Lower leg skin (tissue), 3 donors: ENCODE measurements around the gene SMCO4.

ENCODE experiments used
- POLR2A ChIP-seq, 2 donors: fragments of 450-650 bp; IDR thresholded peaks; one replicate each; pipeline ENCODE4 v1.6.1; 2016 to 2017; ENCODE audit warnings: antibody characterized with exemption in 2 of 2, mild to moderate bottlenecking in 1 of 2, moderate library complexity in 1 of 2
- TF ChIP-seq, protein P1 (sequence below), 3 donors: fragments of 450-650 bp; IDR thresholded peaks; one replicate each; pipeline ENCODE4 v1.5.1; 2016; ENCODE audit warnings: antibody characterized with exemption in 3 of 3, mild to moderate bottlenecking in 3 of 3, moderate library complexity in 2 of 3

DNA sequence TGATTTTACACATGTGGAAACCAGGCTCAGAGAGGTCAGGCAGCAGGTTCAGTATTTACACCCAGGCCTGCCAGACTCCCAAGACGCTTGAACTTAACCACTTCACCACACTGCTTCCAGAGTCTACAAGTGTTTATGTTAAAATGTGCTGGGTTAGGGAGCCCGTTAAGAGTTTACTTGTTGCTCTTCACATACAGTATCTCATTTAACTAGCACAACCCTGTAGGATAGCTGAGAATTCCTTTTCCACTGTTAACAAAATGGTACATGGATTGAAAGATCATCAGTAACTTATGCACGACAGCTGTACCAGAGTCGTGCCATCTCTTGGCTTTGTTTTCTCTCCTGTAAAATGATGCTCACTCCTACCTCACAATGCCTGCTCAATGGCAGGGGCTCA, 2.9 kb downstream of the SMCO4 start:
- TF ChIP-seq, protein P1, sequence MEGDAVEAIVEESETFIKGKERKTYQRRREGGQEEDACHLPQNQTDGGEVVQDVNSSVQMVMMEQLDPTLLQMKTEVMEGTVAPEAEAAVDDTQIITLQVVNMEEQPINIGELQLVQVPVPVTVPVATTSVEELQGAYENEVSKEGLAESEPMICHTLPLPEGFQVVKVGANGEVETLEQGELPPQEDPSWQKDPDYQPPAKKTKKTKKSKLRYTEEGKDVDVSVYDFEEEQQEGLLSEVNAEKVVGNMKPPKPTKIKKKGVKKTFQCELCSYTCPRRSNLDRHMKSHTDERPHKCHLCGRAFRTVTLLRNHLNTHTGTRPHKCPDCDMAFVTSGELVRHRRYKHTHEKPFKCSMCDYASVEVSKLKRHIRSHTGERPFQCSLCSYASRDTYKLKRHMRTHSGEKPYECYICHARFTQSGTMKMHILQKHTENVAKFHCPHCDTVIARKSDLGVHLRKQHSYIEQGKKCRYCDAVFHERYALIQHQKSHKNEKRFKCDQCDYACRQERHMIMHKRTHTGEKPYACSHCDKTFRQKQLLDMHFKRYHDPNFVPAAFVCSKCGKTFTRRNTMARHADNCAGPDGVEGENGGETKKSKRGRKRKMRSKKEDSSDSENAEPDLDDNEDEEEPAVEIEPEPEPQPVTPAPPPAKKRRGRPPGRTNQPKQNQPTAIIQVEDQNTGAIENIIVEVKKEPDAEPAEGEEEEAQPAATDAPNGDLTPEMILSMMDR (IDR thresholded peaks at IDR 0.05): no peak
- no peak for TF ChIP-seq POLR2A (IDR thresholded peaks at IDR 0.05)
